ENCODE data around the gene STK38.

DNA sequence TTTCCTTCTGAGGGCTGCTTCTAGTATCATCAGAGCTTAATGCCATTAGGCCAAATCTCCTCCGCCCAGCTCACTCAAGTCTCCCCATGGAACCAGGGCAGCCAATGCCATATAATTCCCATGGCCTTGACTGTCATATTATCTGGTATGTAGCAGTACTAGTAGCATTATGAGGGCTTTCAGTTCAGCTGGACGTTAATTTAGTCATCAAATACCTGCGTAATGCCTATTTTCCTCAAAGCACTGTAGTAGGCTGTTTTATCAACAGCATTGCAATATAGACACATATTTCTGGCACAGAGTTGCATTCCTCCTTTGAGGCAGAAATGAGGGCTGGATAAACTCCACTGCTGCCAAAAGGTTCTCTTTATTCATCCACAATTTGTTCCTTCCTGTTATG lies 102.8 kb downstream of the STK38 start:
- TF ChIP-seq, protein P1, sequence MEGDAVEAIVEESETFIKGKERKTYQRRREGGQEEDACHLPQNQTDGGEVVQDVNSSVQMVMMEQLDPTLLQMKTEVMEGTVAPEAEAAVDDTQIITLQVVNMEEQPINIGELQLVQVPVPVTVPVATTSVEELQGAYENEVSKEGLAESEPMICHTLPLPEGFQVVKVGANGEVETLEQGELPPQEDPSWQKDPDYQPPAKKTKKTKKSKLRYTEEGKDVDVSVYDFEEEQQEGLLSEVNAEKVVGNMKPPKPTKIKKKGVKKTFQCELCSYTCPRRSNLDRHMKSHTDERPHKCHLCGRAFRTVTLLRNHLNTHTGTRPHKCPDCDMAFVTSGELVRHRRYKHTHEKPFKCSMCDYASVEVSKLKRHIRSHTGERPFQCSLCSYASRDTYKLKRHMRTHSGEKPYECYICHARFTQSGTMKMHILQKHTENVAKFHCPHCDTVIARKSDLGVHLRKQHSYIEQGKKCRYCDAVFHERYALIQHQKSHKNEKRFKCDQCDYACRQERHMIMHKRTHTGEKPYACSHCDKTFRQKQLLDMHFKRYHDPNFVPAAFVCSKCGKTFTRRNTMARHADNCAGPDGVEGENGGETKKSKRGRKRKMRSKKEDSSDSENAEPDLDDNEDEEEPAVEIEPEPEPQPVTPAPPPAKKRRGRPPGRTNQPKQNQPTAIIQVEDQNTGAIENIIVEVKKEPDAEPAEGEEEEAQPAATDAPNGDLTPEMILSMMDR (IDR thresholded peaks at IDR 0.05), result no peak
- TF ChIP-seq POLR2AphosphoS5 (IDR thresholded peaks at IDR 0.05; ENCODE audit: low read depth, low read length) (no peak), SIN3A (IDR thresholded peaks at IDR 0.05; ENCODE audit: borderline replicate concordance, insufficient read depth, low read depth, low read length) (no peak), REST (IDR thresholded peaks at IDR 0.05; ENCODE audit: insufficient read depth in 1 of 2, low read depth in 2 of 2, low read length in 1 of 2) (no peak), TCF7L2 (IDR thresholded peaks at IDR 0.05; ENCODE audit: low read depth, low read length) (no peak)
